ENCODE data around the gene GYG1. TPM values are rescaled to one million over a fixed set of nuclear protein-coding genes. Genes with fewer than 3 reads are reported as not detected.
A peak's percentile ranks its signal among the peaks of the same experiment; 100 is the strongest.

GYG1 gene
- total RNA-seq (2021): 34.8 to 43.1 TPM (median 41.7 TPM) in 3 replicates
- percentile 67 among the genes with signal in this experiment for Bru-seq, nascent RNA
- long read RNA-seq, experiment 1, transcript GYG1-201 (7 exons, 1,890 nt): major isoform, 114 of 142 reads
- long read RNA-seq, experiment 1, transcript GYG1-210 (6 exons, 1,563 nt): minor isoform, 7 of 142 reads
- long read RNA-seq, experiment 1, partial matches to known transcripts: 10 of 142 reads
- long read RNA-seq, experiment 1, other reads (novel, unspliced or antisense): 10 of 142 reads
- long read RNA-seq, experiment 2, transcript GYG1-201 (7 exons, 1,890 nt): major isoform, 46 of 86 reads
- long read RNA-seq, experiment 2, partial matches to known transcripts: 14 of 86 reads
- long read RNA-seq, experiment 2, other reads (novel, unspliced or antisense): 24 of 86 reads
- long read RNA-seq, experiment 3, transcript GYG1-201 (7 exons, 1,890 nt): major isoform, 121 of 145 reads
- long read RNA-seq, experiment 3, partial matches to known transcripts: 4 of 145 reads
- long read RNA-seq, experiment 3, other reads (novel, unspliced or antisense): 17 of 145 reads

- ChIA-PET POLR2A (interaction anchor here (0.6 to 1.5 kb wide), 2 partner anchors 31 to 36 kb away, joined by 3 to 6 read pairs; no protein-coding TSS in a partner anchor), CTCF (interaction anchor here (0.6 to 2.5 kb wide), 8 partner anchors 17 to 498 kb away, joined by 3 to 23 read pairs (median 4); no protein-coding TSS in a partner anchor)
- peak within 1 kb of the TSS; percentile 71 for H3K4me3 Mint-ChIP-seq
- H3K27ac Mint-ChIP-seq: no peak within 1 kb of the TSS; the same call in 1 of the 2 replicates
- DNase-seq (ENCODE audit: low spot score): peak; percentile 77
- peaks cover 17% of the 10 kb centered on the region for H3K36me3 Mint-ChIP-seq
- H3K9me3 Mint-ChIP-seq: no peaks in the 10 kb centered on the region
- H3K4me1 Mint-ChIP-seq: peaks cover 42% of the 10 kb centered on the region
- peaks cover 11% of the 10 kb centered on the region for H3K27me3 Mint-ChIP-seq (ENCODE audit: low read depth)
- peak; percentile 82 for ATAC-seq
- TF ChIP-seq ZNF423 (CRISPR knock-in tag; IDR thresholded peaks at IDR 0.05) (peak; percentile 89), AR (CRISPR knock-in tag; IDR thresholded peaks at IDR 0.05) (no peak), PRRX2 (CRISPR knock-in tag; IDR thresholded peaks at IDR 0.05) (no peak), KAT7 (CRISPR knock-in tag; IDR thresholded peaks at IDR 0.05; ENCODE audit: borderline replicate concordance) (0 out of 2 replicates have a peak, but pooled peaks have one; percentile 91), FOXP1 (CRISPR knock-in tag; IDR thresholded peaks at IDR 0.05; ENCODE audit: borderline replicate concordance) (peak; percentile 77), TP53 (CRISPR knock-in tag; IDR thresholded peaks at IDR 0.05) (peak; percentile 70), RELA (CRISPR knock-in tag; IDR thresholded peaks at IDR 0.05; ENCODE audit: borderline replicate concordance) (0 out of 2 replicates have a peak, but pooled peaks have one; percentile 13), FOXP4 (CRISPR knock-in tag; IDR thresholded peaks at IDR 0.05) (peak; percentile 79), HMGXB4 (CRISPR knock-in tag; IDR thresholded peaks at IDR 0.05) (peak; percentile 86), ZNF138 (CRISPR knock-in tag; conservative IDR thresholded peaks at IDR 0.05) (no peak), MYBL2 (CRISPR knock-in tag; IDR thresholded peaks at IDR 0.05) (peak; percentile 48; the same call in 1 of the 2 replicates), SP1 (CRISPR knock-in tag; conservative IDR thresholded peaks at IDR 0.05) (peak; percentile 47), ZBTB43 (CRISPR knock-in tag; IDR thresholded peaks at IDR 0.05) (peak; percentile 72; the same call in 1 of the 2 replicates), ESRRA (CRISPR knock-in tag; IDR thresholded peaks at IDR 0.05; ENCODE audit: borderline replicate concordance) (no peak), IRF2 (CRISPR knock-in tag; IDR thresholded peaks at IDR 0.05; ENCODE audit: borderline replicate concordance, low read depth) (0 out of 2 replicates have a peak, but pooled peaks have one; percentile 50), MAX (CRISPR knock-in tag; IDR thresholded peaks at IDR 0.05) (peak; percentile 84; the same call in 1 of the 2 replicates), ELF4 (CRISPR knock-in tag; IDR thresholded peaks at IDR 0.05; ENCODE audit: low read depth) (0 out of 2 replicates have a peak, but pooled peaks have one; percentile 35), FOXK1 (CRISPR knock-in tag; IDR thresholded peaks at IDR 0.05) (peak; percentile 76; the same call in 1 of the 2 replicates), NR1H2 (CRISPR knock-in tag; IDR thresholded peaks at IDR 0.05) (no peak), NFE2L1 (CRISPR knock-in tag; IDR thresholded peaks at IDR 0.05) (peak; percentile 59; the same call in 1 of the 2 replicates)
- TF ChIP-seq, protein P1, sequence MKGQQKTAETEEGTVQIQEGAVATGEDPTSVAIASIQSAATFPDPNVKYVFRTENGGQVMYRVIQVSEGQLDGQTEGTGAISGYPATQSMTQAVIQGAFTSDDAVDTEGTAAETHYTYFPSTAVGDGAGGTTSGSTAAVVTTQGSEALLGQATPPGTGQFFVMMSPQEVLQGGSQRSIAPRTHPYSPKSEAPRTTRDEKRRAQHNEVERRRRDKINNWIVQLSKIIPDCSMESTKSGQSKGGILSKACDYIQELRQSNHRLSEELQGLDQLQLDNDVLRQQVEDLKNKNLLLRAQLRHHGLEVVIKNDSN (CRISPR knock-in tag; IDR thresholded peaks at IDR 0.05): peak; percentile 94
- TF ChIP-seq, protein P2, sequence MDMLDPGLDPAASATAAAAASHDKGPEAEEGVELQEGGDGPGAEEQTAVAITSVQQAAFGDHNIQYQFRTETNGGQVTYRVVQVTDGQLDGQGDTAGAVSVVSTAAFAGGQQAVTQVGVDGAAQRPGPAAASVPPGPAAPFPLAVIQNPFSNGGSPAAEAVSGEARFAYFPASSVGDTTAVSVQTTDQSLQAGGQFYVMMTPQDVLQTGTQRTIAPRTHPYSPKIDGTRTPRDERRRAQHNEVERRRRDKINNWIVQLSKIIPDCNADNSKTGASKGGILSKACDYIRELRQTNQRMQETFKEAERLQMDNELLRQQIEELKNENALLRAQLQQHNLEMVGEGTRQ (CRISPR knock-in tag; IDR thresholded peaks at IDR 0.05): peak; percentile 96
Measured at GRCh38 chr3:148991219-148992026, at the start of gene GYG1. TSS of gene GYG1 (plus strand) at chr3:148991540. CDS start at chr3:148991641, 101 bp downstream.
